Tibial artery (tissue), 4 donors: ENCODE measurements around the gene SPOCK2.
"Not testable (repeated sequence)": the region's sequence is repeated elsewhere in the genome, so short reads cannot be mapped to it uniquely, and the experiment has no call there.

Experiments used
- DNase-seq, 2 donors: peaks; one replicate each; pipeline ENCODE4 v3.0.0-alpha.2; 2019
- H3K27ac ChIP-seq, 2 donors: fragments of 200-600 bp; sonication (generic) in 1 of 2; 1 replicate in 1 of 2; 2 replicates in 1 of 2; pipeline ENCODE4 v1.5.1; 2018 to 2019; ENCODE audit warnings: mild to moderate bottlenecking in 1 of 2
- H3K27me3 ChIP-seq, 2 donors: fragments of 200-600 bp; sonication (generic) in 1 of 2; one replicate each; pipeline versions ENCODE4 v1.5.1 to v1.6.0; 2016 to 2019
- H3K36me3 ChIP-seq, 3 donors: fragments of 200-600 bp; sonication (generic) in 2 of 3; one replicate each; pipeline ENCODE4 v1.5.1; 2016 to 2019; ENCODE audit warnings: mild to moderate bottlenecking in 2 of 3
- H3K4me1 ChIP-seq, 4 donors: fragments of 200-600 bp; sonication (generic) in 2 of 4; 1 replicate in 3 of 4; 2 replicates in 1 of 4; pipeline ENCODE4 v1.5.1; 2016 to 2019
- H3K4me3 ChIP-seq, 2 donors: fragments of 200-600 bp; sonication (generic) in 1 of 2; 1 replicate in 1 of 2; 2 replicates in 1 of 2; pipeline ENCODE4 v1.5.1; 2018 to 2019; ENCODE audit warnings: mild to moderate bottlenecking in 2 of 2
- H3K9me3 ChIP-seq, 3 donors: fragments of 200-600 bp; sonication (generic) in 1 of 3; one replicate each; pipeline ENCODE4 v1.5.1; 2016 to 2019
- CTCF ChIP-seq, 2 experiments: fragments of 200-600 bp in 1 of 2; fragments of 450-650 bp in 1 of 2; IDR thresholded peaks; one replicate each; pipeline ENCODE4 v1.5.1; 2017 to 2019; ENCODE audit warnings: antibody characterized with exemption in 2 of 2, mild to moderate bottlenecking in 1 of 2, moderate library complexity in 1 of 2
- intact Hi-C: fragments of 100-400 bp; cut with DNase I; formaldehyde crosslinking; loops from one replicate; pipeline ENCODE4 v1.15.0; 2023; ENCODE audit warnings: low total_unique reads

The SPOCK2 gene

GRCh38 chr10:72037811-72038210 lies 50.5 kb downstream of the SPOCK2 start:
- Histone ChIP-seq H3K9me3 (no peaks in the 10 kb centered on the region), H3K4me3 (no peak overlapping the region), H3K27me3 (no peaks in the 10 kb centered on the region), H3K4me1 (peaks cover 0 to 12% (median 5%) of the 10 kb centered on the region in 4 donors), H3K36me3 (no peaks in the 10 kb centered on the region), H3K27ac (no peak overlapping the region)
- DNase-seq: no peak
- intact Hi-C loops: no loop called here
- no peak for TF ChIP-seq CTCF (IDR thresholded peaks at IDR 0.05)

- Histone ChIP-seq H3K27ac (no peak overlapping the region), H3K36me3 (no peaks in the 10 kb centered on the region), H3K4me3 (no peak overlapping the region), H3K9me3 (no peaks in the 10 kb centered on the region), H3K4me1 (peaks cover 0 to 12% (median 5%) of the 10 kb centered on the region in 4 donors), H3K27me3 (peaks cover 0 to 1% of the 10 kb centered on the region in 2 donors)
- no peak for TF ChIP-seq CTCF (IDR thresholded peaks at IDR 0.05)
- no peak for DNase-seq
- intact Hi-C loops: no loop called here
Measured at GRCh38 chr10:72037266-72037665, 51.1 kb downstream of the SPOCK2 start.

GRCh38 chr10:72035252-72035887 lies 53.0 kb downstream of the SPOCK2 start:
- intact Hi-C loops: no loop called here
- H3K9me3 ChIP-seq: no peaks in the 10 kb centered on the region
- no peak for TF ChIP-seq CTCF (IDR thresholded peaks at IDR 0.05)
- H3K27me3 ChIP-seq: peaks cover 0 to 19% of the 10 kb centered on the region in 2 donors
- DNase-seq: no peak
- no peak overlapping the region for H3K27ac ChIP-seq
- no peaks in the 10 kb centered on the region for H3K36me3 ChIP-seq
- H3K4me1 ChIP-seq: peaks cover 0 to 12% (median 5%) of the 10 kb centered on the region in 4 donors
- no peak overlapping the region for H3K4me3 ChIP-seq

- Histone ChIP-seq H3K36me3 (no peaks in the 10 kb centered on the region), H3K27me3 (peaks cover 0 to 19% of the 10 kb centered on the region in 2 donors), H3K4me3 (no peak overlapping the region), H3K4me1 (peaks cover 0 to 12% (median 5%) of the 10 kb centered on the region in 4 donors), H3K27ac (no peak overlapping the region), H3K9me3 (no peaks in the 10 kb centered on the region)
- intact Hi-C loops: no loop called here
- TF ChIP-seq CTCF (IDR thresholded peaks at IDR 0.05): no peak
- DNase-seq: no peak
Measured at GRCh38 chr10:72034761-72035160, 53.6 kb downstream of the SPOCK2 start.

- Histone ChIP-seq H3K4me1 (peaks cover 0 to 8% (median 2%) of the 10 kb centered on the region in 4 donors), H3K9me3 (no peaks in the 10 kb centered on the region), H3K4me3 (no peak overlapping the region), H3K27ac (no peak overlapping the region), H3K27me3 (peaks cover 0 to 19% of the 10 kb centered on the region in 2 donors), H3K36me3 (no peaks in the 10 kb centered on the region)
- no peak for TF ChIP-seq CTCF (IDR thresholded peaks at IDR 0.05)
- no peak for DNase-seq
- intact Hi-C loops: no loop called here
Measured at GRCh38 chr10:72034040-72034499, 54.3 kb downstream of the SPOCK2 start.

- DNase-seq, H3K4me3 ChIP-seq, H3K9me3 ChIP-seq, H3K4me1 ChIP-seq, H3K36me3 ChIP-seq, H3K27ac ChIP-seq, intact Hi-C loops: not testable (repeated sequence)
- H3K27me3 ChIP-seq: peaks cover 0 to 19% of the 10 kb centered on the region in 2 donors
Measured at GRCh38 chr10:72032409-72033162, 55.8 kb downstream of the SPOCK2 start.
